ENCODE measurements around the gene SMOC2. TPM values are rescaled to one million over a fixed set of nuclear protein-coding genes. Genes with fewer than 3 reads are reported as not detected.

The SMOC2 gene
- polyA plus RNA-seq, 2 of the 4 experiments (the other 2 are of a cell fraction), result not detected

DNA sequence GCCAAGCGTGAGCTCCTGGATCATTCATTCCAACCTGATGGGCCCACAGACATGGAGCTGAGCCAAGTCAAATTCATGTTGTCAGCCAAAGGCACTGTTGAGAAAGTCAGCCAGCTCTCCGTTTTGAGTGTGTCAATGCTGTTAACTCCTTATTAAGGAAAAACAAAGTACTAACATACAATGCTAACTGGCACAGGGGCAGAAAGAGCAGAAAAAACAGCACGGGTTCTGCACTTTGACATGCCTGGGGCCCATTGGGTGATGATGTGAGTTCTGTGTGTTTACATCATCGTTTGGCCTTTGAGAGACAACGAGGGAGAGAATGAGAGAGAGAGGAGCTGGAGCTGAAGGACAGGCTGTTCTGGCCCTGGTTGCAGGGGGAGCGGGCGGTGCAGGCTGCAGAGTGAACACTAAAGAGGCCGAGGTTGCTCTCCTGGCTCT is 85.9 kb downstream of the SMOC2 start:
- no peaks in the 10 kb centered on the region for H3K4me1 ChIP-seq
- ChIA-PET POLR2A (no interaction called here), CTCF (interaction anchor here (1.5 kb wide), 1 partner anchor 187 kb away, joined by 3 read pairs; no protein-coding TSS in a partner anchor)
- H3K9me3 ChIP-seq, result no peaks in the 10 kb centered on the region
- ATAC-seq, result no peak
- H3K4me3 ChIP-seq, result no peak overlapping the region
- no peak for FAIRE-seq
- no peak overlapping the region for H3K27ac ChIP-seq
- DNase-seq (ENCODE audit: low read depth in 1 of 2, low spot score in 1 of 2), result no peak
- WGBS (ENCODE audit: missing lambda C conversion rate), result 47% methylated on average over 8 of the region's 8 CpGs
- H3K4me2 ChIP-seq, result no peak overlapping the region
- no peak for TF ChIP-seq NR3C1 (IDR thresholded peaks at IDR 0.05)
- TF ChIP-seq NFE2L2 (conservative IDR thresholded peaks at IDR 0.05; ENCODE audit: low read length), result no peak
- no peak for TF ChIP-seq HOXB5 (CRISPR knock-in tag; IDR thresholded peaks at IDR 0.05)

GRCh38 chr6:168527451-168528210 is 86.6 kb downstream of the SMOC2 start:
- Histone ChIP-seq H3K4me2 (no peak overlapping the region), H3K4me3 (no peak overlapping the region), H3K9me3 (no peaks in the 10 kb centered on the region), H3K27ac (no peak overlapping the region), H3K4me1 (no peaks in the 10 kb centered on the region)
- no peak for FAIRE-seq
- WGBS (ENCODE audit: missing lambda C conversion rate), result 42% methylated on average over 6 of the region's 25 CpGs
- POLR2A ChIA-PET, result no interaction called here
- TF ChIP-seq FOXS1 (CRISPR knock-in tag; IDR thresholded peaks at IDR 0.05), result no peak
- TF ChIP-seq FOSL2 (IDR thresholded peaks at IDR 0.05), result no peak
- TF ChIP-seq FOSL2 (CRISPR knock-in tag; IDR thresholded peaks at IDR 0.05), result no peak
- TF ChIP-seq CEBPB (IDR thresholded peaks at IDR 0.05), result no peak
- no peak for TF ChIP-seq MAZ (IDR thresholded peaks at IDR 0.05; ENCODE audit: borderline replicate concordance, low read depth, low read length)
- TF ChIP-seq, protein P1, sequence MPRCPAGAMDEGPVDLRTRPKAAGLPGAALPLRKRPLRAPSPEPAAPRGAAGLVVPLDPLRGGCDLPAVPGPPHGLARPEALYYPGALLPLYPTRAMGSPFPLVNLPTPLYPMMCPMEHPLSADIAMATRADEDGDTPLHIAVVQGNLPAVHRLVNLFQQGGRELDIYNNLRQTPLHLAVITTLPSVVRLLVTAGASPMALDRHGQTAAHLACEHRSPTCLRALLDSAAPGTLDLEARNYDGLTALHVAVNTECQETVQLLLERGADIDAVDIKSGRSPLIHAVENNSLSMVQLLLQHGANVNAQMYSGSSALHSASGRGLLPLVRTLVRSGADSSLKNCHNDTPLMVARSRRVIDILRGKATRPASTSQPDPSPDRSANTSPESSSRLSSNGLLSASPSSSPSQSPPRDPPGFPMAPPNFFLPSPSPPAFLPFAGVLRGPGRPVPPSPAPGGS (IDR thresholded peaks at IDR 0.05), result no peak
- TF ChIP-seq PBX3 (IDR thresholded peaks at IDR 0.05), result no peak
- no peak for TF ChIP-seq BHLHE40 (IDR thresholded peaks at IDR 0.05; ENCODE audit: low read depth, low read length)
- TF ChIP-seq, protein P2, sequence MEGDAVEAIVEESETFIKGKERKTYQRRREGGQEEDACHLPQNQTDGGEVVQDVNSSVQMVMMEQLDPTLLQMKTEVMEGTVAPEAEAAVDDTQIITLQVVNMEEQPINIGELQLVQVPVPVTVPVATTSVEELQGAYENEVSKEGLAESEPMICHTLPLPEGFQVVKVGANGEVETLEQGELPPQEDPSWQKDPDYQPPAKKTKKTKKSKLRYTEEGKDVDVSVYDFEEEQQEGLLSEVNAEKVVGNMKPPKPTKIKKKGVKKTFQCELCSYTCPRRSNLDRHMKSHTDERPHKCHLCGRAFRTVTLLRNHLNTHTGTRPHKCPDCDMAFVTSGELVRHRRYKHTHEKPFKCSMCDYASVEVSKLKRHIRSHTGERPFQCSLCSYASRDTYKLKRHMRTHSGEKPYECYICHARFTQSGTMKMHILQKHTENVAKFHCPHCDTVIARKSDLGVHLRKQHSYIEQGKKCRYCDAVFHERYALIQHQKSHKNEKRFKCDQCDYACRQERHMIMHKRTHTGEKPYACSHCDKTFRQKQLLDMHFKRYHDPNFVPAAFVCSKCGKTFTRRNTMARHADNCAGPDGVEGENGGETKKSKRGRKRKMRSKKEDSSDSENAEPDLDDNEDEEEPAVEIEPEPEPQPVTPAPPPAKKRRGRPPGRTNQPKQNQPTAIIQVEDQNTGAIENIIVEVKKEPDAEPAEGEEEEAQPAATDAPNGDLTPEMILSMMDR (IDR thresholded peaks at IDR 0.05), result no peak
- no peak for TF ChIP-seq NPAS2 (CRISPR knock-in tag; IDR thresholded peaks at IDR 0.05; ENCODE audit: borderline replicate concordance)
- no peak for TF ChIP-seq CHD4 (IDR thresholded peaks at IDR 0.05; ENCODE audit: borderline replicate concordance)
- no peak for TF ChIP-seq JUNB (IDR thresholded peaks at IDR 0.05)
- no peak for DNase-seq (ENCODE audit: low read depth in 1 of 2, low spot score in 1 of 2)
- no peak for ATAC-seq
- CTCF ChIA-PET, result no interaction called here

- no peak for DNase-seq (ENCODE audit: low read depth in 1 of 2, low spot score in 1 of 2)
- CTCF ChIA-PET, result no interaction called here
These were observed 87.6 kb downstream of the SMOC2 start for GRCh38 chr6:168528474-168529095.

DNA sequence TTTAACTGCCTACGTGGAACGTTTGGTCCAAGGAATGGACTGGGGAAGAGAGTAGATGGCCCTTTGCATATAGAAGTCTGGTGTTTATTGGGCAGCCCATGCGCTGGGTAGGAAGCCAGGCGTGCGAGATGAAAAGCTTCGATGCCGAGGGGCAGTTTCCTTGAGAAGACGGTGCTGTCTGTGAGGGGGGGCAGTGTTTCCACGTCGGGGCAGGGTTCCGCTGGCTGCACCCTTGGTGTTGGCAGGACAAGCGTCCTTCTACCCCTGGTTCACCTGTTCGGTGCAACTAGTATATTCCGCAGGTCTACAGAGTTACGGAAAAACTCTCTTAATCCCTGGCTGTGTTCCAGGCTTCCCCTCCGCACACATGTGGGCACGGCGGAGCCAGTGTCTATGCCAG is 88.2 kb downstream of the SMOC2 start:
- Histone ChIP-seq H3K4me3 (no peak overlapping the region), H3K9me3 (no peaks in the 10 kb centered on the region), H3K4me1 (no peaks in the 10 kb centered on the region), H3K4me2 (no peak overlapping the region), H3K27ac (no peak overlapping the region)
- DNase-seq (ENCODE audit: low read depth in 1 of 2, low spot score in 1 of 2), result no peak
- CTCF ChIA-PET, result no interaction called here
- POLR2A ChIA-PET, result no interaction called here
- ATAC-seq, result no peak
- TF ChIP-seq MAZ (IDR thresholded peaks at IDR 0.05; ENCODE audit: borderline replicate concordance, low read depth, low read length), result no peak
- no peak for TF ChIP-seq CBX2 (IDR thresholded peaks at IDR 0.05; ENCODE audit: borderline replicate concordance, low read depth)
- TF ChIP-seq RCOR1 (IDR thresholded peaks at IDR 0.05; ENCODE audit: low read depth, low read length), result no peak
- TF ChIP-seq BHLHE40 (IDR thresholded peaks at IDR 0.05; ENCODE audit: low read depth, low read length), result no peak
- no peak for TF ChIP-seq CHD2 (IDR thresholded peaks at IDR 0.05; ENCODE audit: low read length, partially characterized antibody)
- WGBS (ENCODE audit: missing lambda C conversion rate), result 85% methylated on average over 15 of the region's 18 CpGs
- FAIRE-seq, result no peak

More at GRCh38 chr6:168528474-168529095, 87.6 kb downstream of the SMOC2 start:
- Histone ChIP-seq H3K9me3 (no peaks in the 10 kb centered on the region), H3K4me2 (no peak overlapping the region), H3K4me3 (no peak overlapping the region), H3K27ac (no peak overlapping the region), H3K4me1 (no peaks in the 10 kb centered on the region)
- TF ChIP-seq ZC3H11A (IDR thresholded peaks at IDR 0.05), result no peak
- 33% methylated on average over 3 of the region's 3 CpGs for WGBS (ENCODE audit: missing lambda C conversion rate)
- POLR2A ChIA-PET, result no interaction called here
- ATAC-seq, result no peak
- FAIRE-seq, result no peak

Data from A549 (cell line).